RKO (cell line): ENCODE data around the gene RNF180.

Experiments
- DNase-seq: peaks from one replicate; pipeline ENCODE4 v3.0.0-alpha.2; 2016; ENCODE audit warnings: low spot score

RNF180 gene

DNA sequence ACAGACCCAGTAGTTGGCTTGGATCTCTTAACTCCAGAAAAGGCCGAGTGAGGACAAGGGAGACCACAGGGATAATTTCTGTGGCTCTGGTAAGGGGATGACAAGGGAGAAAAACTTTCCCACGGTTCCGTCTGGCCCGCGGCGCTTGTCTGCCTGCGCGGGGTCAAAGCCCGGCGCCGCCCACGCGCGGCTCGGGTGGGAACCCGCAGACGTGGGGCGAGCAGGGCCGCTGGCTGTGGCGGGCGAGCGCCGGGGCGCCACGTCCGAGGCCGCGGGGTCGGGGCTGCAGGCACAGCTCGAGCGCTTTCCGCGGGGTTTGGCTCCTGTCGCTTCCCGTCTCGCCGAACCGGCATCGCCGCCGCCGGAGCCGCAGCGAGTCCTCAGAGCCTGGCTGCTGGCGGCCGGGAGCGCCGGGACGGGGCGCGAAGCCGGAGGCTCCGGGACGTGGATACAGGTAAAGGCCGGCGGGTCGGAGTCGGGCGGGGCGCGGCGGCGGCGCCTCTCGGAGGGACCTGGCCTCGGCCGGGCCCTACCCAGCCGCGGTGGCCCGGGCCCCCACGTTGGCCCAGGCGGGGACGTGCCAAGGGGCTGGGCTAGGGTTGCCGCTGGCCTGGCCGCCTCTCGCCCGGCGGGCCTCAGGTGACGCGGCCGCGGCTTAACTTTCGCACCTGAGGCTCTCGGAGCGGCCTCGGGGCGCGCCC lies at the start of gene RNF180:
Gene RNF180, plus strand, starts transcription at position 344 of the 701 bp plus-strand sequence. CDS start 34,965 bp downstream, outside the sequence.
- DNase-seq = no peak

- DNase-seq = no peak
Observed at GRCh38 chr5:64125521-64125920, 40.1 kb upstream of the RNF180 start.

DNA sequence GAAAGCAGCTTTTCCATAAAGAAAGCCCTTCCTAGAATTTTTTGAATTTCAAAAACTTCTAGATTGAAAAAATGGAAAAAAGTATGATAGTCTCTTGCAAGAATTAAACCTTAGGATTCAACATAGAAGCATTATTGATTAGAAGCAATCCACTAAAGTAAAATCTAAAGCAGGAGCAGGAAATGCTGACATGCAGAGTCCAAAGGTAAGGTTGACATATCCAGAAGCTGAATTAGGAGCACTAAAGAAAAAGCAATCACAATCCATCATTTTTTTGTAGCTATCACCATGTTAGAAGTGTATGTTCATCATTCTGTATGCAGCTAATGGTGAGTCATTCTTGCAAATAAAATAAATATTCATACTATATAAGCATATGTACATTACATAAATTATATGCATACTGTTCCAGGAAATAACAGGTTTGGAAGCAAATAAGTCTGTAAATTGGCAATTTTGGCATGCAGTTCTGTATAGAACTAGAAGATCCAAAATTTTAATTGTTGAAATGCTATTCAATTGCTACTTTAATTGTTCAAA lies 39.4 kb upstream of the RNF180 start:
- no peak for DNase-seq

DNA sequence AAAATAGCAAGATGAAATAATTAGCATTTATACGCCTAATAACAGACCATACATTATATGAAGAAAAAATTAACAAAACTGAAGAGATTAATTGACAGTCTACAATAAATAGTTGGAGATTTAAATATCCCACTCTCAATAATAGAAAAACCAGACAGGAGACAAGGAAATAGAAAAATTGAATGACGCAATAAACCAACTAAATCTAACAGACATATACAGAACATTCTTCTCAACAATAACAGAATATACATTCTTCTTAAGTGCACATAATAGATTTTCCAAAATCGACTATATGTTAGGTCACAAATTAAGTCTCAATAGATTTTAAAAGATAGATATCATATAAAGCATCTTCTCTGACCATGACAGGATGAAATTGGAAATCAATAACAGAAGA lies 25.6 kb upstream of the RNF180 start:
- no peak for DNase-seq

- DNase-seq = peak; percentile 65
Observed at GRCh38 chr5:64144425-64145215, 21.0 kb upstream of the RNF180 start.

DNA sequence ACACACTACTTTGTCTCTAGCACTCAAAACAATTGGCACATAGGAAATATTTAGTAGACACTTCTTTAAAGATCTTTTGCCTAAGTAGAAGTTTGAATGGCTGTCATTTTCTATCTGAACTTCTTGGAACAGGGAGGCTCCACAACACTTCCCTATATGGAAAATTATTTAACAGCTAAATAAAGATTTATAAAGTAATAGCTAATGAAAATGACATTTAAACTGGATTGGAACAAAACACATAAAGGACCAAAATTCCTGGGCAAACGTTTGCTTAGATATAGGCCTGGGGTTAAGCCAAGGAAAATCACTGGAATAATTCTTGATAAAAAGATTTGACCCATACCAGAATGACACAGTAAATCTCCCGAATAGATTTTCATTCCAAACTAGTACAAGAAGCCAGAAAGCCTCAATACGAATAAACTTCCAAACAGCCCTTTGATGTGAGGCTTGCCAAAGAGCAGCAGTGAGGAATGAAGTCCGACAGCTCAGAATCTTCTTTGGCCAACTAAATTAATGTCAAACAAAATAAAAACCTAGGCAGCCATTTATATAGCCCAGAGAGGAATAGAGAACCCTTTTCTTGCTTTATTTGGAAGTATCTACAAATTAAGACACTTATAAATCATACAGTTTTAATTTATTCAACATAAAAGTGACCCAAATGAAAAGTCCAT lies 20.3 kb upstream of the RNF180 start:
- no peak for DNase-seq

GRCh38 chr5:64147379-64147778 lies 18.3 kb upstream of the RNF180 start:
- DNase-seq = no peak

GRCh38 chr5:64147849-64148441 lies 17.7 kb upstream of the RNF180 start:
- peak; percentile 60 for DNase-seq

DNA sequence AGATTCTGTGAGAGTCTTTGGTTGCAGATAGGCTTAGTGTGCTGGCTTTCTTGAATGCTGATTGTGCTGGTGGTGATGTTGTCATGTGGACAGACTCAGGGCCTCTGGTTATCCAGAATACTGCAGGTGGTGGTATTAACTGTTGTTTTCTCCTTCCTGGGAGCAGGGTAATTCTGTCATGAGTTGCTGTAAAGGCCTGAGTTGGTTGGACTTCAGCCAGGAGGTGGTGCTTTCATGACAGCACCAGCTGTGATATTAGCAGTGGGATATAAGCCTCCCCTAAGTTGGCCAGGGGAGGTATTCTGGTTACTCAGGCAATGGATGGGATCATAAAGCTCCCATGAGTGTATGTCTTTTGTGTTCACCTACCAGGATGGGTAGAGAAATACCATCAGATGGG lies 16.4 kb upstream of the RNF180 start:
- no peak for DNase-seq

DNA sequence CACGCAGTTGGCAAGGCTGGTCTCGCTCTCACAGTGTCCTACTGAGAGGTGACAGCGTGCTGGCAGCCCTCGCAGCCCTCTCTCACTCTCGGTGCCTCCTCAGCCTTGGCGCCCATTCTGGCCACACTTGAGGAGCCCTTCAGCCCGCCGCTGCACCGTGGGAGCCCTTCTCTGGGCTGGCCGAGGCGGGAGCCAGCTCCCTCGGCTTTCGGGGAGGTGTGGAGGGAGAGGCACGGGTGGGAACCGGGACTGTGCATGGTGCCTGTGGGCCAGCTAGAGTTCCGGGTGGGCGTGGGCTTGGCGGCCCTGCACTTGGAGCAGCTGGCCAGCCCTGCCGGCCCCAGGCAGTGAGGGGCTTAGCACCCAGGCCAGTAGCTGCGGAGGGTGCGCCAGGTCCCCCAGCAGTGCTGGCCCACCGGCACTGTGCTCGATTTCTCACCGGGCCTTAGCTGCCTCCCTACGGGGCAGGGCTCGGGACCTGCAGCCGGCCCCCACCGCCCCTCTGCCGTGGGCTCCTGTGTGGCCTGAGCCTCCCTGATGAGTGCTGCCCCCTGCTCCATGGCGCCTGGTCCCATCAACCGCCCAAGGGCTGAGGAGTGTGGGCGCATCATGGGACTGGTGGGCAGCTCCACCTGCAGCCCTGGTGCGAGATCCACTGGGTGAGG lies 15.7 kb upstream of the RNF180 start:
- no peak for DNase-seq

DNA sequence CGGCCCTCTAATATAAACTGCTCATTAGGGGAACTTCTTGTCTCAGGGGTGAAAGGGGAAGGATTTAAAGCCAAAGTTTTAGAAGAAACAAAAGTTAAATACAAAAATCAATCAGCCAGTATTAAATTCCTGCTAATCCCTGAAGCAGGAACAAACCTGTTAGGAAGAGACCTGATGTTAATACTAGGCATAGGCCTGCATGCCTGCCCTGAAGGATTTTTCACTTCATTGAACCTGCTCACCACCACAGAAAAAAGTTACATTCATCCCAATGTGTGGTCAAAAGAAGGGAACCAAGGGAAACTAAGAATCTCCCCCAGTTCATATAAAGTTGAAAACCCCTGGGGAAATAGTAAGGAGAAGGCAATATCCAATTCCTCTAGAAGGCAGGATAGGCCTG lies 9.4 kb upstream of the RNF180 start:
- DNase-seq = no peak

DNA sequence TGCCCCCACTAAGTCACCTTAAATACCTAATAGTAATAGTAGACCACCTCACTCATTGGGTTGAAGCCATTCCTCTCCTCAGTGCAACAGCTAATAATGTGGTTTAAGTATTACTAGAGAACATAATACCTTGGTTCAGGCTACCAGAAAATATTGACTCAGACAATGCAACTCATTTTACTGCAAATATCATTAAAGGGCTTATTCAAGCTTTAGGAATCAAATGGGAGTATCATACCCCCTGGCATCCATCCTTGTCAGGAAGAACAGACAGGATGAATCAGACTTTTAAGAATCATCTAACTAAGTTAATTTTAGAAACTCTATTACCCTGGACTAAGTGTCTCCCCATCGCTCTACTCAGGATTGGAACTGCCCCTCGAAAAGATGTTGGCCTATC lies 6.8 kb upstream of the RNF180 start:
- no peak for DNase-seq

DNA sequence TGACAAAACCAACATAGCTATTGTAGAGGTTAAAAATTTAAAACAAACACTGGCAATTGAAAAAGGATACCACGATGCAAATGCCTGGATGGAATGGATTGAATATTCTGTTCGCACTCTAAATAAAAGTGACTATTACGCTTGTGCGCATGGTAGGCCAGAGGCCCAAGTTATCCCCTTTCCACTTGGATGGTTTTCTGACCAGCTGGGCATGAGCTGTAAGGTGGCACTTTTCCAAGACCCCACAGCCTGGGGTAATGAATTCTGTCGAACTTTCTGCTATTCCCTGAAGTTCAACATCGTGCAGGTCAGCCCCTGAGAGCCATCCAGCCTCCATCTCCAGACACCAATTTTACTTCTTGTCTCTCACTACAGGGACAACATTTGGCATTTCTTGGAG lies 5.4 kb upstream of the RNF180 start:
- no peak for DNase-seq

DNA sequence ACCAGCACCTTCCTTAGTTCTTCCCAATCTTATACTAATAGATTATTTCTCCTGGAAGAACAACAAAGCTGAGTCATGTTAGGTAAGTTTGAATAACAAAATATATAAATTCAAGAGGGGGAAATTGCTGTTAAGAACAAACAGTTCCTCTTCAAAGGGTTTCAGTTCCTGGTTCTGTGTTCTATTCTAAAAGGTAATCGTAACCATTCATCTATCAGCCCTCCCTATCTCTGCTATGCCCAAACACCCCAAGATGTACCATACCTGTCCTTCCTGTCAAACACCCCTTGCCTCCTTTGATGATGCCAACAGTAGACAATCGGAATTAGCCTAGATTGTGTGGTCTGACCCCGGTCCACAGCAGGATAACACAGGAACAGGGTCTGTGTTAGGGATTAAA lies 4.2 kb upstream of the RNF180 start:
- DNase-seq = no peak

DNA sequence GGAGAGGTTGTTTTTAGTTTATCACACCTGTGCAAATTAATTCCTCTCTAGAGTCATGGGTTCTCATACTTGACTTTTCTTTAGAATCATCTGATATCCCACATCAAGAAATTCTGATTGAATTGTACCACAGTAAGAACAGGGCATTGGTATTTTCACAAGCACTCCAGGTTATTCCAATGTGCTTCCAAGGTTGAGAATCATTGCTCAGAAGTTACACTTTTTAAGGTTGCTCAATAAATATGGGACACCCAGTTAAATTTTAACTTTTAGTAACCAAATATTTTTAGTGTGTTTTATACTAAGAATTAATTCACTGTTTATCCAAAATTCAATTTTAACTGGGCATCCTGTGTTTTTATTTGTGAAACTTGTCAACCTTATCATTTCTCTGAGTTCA lies 2.5 kb upstream of the RNF180 start:
- no peak for DNase-seq

DNA sequence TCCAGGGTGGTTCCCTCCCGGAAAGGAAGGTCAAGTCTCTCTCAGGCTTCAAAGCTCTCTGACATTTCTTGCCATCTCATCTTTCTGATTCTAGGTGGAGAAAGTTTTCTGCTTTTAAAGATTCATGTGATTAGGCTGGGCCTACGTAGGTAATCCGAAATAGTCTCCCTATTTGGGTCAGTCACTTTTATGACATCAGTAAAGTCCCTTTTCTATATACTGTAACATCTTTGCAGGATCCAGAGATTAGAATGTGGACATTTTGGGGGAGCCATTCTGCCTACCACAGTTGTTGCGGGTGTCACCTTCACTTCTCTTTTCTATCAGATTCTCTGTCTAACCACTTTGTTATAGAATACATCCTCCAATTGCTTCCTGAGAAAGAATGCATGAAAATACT lies 1.9 kb upstream of the RNF180 start:
- DNase-seq = no peak

- DNase-seq = no peak
Observed at GRCh38 chr5:64164166-64164565, 1.5 kb upstream of the RNF180 start.

- no peak for DNase-seq
Observed at GRCh38 chr5:64165160-64165499, 513 bp upstream of the RNF180 start.

GRCh38 chr5:64166201-64166959 lies 737 bp downstream of the RNF180 start:
- no peak for DNase-seq

- no peak for DNase-seq
Observed at GRCh38 chr5:64176301-64176700, 10.7 kb downstream of the RNF180 start.

DNA sequence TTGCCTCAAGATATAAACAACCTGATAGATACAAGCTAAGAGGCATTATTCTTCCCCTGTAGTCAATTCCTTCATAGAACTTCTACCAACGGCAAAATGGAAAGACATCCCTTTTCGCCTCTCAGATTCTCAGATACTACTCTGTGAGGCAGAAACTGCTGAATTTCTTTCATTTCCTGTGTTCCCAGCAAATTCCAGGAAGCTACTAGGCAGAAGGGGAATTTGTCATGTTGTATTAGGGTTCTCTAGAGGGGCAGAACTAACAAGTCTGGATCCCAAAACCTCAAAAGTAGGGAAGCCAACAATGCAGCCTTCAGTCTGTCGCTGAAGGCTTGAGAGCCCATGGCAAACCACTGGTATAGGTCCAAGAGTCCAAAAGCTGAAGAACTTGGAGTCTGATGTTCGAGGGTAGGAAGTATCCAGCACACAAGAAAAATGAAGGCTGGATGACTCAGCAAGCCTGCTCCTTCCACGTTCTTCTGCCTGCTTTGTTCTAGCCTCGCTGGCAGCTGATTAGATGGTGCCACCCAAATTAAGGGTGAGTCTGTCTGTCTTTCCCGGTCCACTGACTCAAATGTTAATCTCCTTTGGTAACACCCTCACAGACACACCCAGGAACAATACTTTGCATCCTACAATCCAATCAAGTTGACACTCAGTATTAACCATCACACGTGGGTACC lies 15.2 kb downstream of the RNF180 start:
- peak; percentile 9 for DNase-seq
